ENCODE measurements around the gene ROBO2. TPM values are rescaled to one million over a fixed set of nuclear protein-coding genes. Genes with fewer than 3 reads are reported as not detected.

ROBO2 gene
- total RNA-seq, 2 donors from 2014 or later = 9.8 to 9.9 TPM

DNA sequence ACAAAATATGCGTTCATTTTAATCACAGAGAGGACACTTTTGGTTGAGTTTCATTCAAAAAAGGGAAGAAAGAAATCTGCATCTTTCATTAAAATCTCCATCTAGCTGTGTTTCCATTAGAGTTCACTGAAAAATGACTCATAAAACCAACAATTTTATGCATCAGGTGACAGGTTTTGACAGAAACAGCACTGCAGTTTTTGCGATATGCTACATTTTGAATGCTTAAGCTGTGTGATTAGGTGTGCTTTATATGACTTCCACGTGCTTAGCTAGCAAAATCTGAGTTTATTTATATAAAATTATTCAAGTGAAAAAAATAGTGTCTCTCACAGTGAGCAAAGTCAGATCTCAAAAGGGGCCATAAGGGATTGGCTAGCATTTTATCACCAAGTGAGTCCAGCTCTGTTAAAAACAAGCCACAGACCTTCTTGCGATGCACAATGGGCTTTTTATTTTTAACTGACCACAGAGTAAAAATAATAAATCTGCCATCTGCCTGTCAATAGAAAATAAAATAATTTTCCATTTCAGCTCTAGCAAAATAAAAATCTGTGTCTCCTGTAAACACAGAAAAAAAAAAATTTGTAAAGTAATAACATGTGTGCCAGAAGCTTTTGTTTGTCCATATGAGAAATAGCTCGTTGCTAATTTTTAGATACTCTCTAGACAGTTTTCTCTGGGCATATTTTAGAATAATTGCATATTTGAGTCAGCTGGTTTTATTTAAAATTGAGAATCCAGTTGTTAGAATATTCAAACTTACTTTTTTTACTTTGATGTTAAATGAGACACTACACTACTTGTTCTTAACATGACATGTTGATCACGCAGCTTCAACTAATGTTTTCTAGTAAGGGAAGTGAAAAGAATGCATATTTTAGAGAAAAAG lies 409.8 kb downstream of the ROBO2 start:
- no peak for TF ChIP-seq CTCF (IDR thresholded peaks at IDR 0.05)
- Histone ChIP-seq H3K36me3 (no peaks in the 10 kb centered on the region), H3K9me3 (no peaks in the 10 kb centered on the region), H3K27me3 (replicated peaks; ENCODE audit: insufficient read depth) (no peaks in the 10 kb centered on the region), H3K4me1 (ENCODE audit: control insufficient read depth in 1 of 2, low read depth in 2 of 2) (no peaks in the 10 kb centered on the region), H3K27ac (no peak overlapping the region), H3K4me3 (no peak overlapping the region)
- DNase-seq (ENCODE audit: low spot score) (no peak), ATAC-seq (ENCODE audit: insufficient number of reproducible peaks, low FRiP score, low read depth) (no peak)

- H3K27ac ChIP-seq = no peak overlapping the region
- DNase-seq (ENCODE audit: low spot score) = no peak
- H3K36me3 ChIP-seq = no peaks in the 10 kb centered on the region
- TF ChIP-seq CTCF (IDR thresholded peaks at IDR 0.05) = no peak
- H3K4me1 ChIP-seq (ENCODE audit: control insufficient read depth in 1 of 2, low read depth in 2 of 2) = peaks cover 0 to 6% of the 10 kb centered on the region in 2 donors
- H3K9me3 ChIP-seq = no peaks in the 10 kb centered on the region
- H3K4me3 ChIP-seq = no peak overlapping the region
- H3K27me3 ChIP-seq (replicated peaks; ENCODE audit: insufficient read depth) = no peaks in the 10 kb centered on the region
- ATAC-seq (ENCODE audit: insufficient number of reproducible peaks, low FRiP score, low read depth) = no peak
Measured at GRCh38 chr3:77456431-77456830, 416.5 kb downstream of the ROBO2 start.

DNA sequence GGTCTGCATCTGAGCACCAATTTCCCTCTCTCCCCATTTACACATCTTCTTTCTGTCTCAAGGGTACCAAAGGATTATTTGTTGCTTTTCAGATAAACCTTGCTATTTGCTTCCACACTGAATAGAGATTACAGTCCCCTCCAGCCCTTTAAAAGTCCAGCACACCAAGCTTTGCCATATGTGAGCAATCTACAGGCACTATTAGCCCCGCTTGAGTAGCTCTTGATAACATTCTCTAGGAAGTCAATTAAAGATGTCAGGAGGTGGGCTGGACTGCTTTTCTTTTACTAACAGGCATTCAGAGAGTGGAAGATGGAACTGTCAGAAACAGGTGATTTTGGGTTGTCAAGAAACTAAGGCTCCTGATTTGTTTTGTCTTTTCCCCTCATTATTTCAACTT lies 417.0 kb downstream of the ROBO2 start:
- no peaks in the 10 kb centered on the region for H3K27me3 ChIP-seq (replicated peaks; ENCODE audit: insufficient read depth)
- no peak overlapping the region for H3K4me3 ChIP-seq
- H3K27ac ChIP-seq = no peak overlapping the region
- ATAC-seq (ENCODE audit: insufficient number of reproducible peaks, low FRiP score, low read depth) (no peak), DNase-seq (ENCODE audit: low spot score) (no peak)
- no peak for TF ChIP-seq CTCF (IDR thresholded peaks at IDR 0.05)
- no peaks in the 10 kb centered on the region for H3K36me3 ChIP-seq
- no peaks in the 10 kb centered on the region for H3K9me3 ChIP-seq
- H3K4me1 ChIP-seq (ENCODE audit: control insufficient read depth in 1 of 2, low read depth in 2 of 2) = peaks cover 0 to 6% of the 10 kb centered on the region in 2 donors

- no peaks in the 10 kb centered on the region for H3K27me3 ChIP-seq (replicated peaks; ENCODE audit: insufficient read depth)
- H3K27ac ChIP-seq = no peak overlapping the region
- ATAC-seq (ENCODE audit: insufficient number of reproducible peaks, low FRiP score, low read depth) (no peak), DNase-seq (ENCODE audit: low spot score) (no peak)
- peaks cover 11 to 12% of the 10 kb centered on the region in 2 donors for H3K4me1 ChIP-seq (ENCODE audit: control insufficient read depth in 1 of 2, low read depth in 2 of 2)
- no peaks in the 10 kb centered on the region for H3K36me3 ChIP-seq
- no peak overlapping the region for H3K4me3 ChIP-seq
- no peak for TF ChIP-seq CTCF (IDR thresholded peaks at IDR 0.05)
- no peaks in the 10 kb centered on the region for H3K9me3 ChIP-seq
Measured at GRCh38 chr3:77459926-77460325, 420.0 kb downstream of the ROBO2 start.

DNA sequence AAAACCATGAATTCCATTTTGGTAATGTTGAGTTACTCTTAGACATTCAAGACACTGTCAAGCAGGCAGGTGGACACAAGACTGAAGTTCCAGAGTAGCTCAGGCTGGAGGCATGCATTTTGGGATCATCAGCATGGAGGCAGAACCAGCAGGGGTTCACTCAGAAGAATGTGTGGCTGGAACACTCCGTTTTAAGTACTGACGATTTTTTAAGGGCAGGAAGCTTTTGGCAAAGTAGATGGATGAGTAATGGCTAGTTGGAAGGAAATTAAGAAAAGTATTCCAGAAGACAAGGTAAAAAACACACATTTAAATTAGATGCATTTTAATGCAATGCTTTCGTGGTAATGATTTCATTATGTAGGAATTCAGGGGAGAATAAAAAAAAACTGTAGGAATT lies 420.4 kb downstream of the ROBO2 start:
- DNase-seq (ENCODE audit: low spot score) (no peak), ATAC-seq (ENCODE audit: insufficient number of reproducible peaks, low FRiP score, low read depth) (no peak)
- no peaks in the 10 kb centered on the region for H3K36me3 ChIP-seq
- no peaks in the 10 kb centered on the region for H3K9me3 ChIP-seq
- H3K27ac ChIP-seq = no peak overlapping the region
- H3K4me3 ChIP-seq = no peak overlapping the region
- peaks cover 11 to 12% of the 10 kb centered on the region in 2 donors for H3K4me1 ChIP-seq (ENCODE audit: control insufficient read depth in 1 of 2, low read depth in 2 of 2)
- no peak for TF ChIP-seq CTCF (IDR thresholded peaks at IDR 0.05)
- no peaks in the 10 kb centered on the region for H3K27me3 ChIP-seq (replicated peaks; ENCODE audit: insufficient read depth)
